Tibial artery (tissue), 4 donors: Measurements from ENCODE around the gene SRCIN1.

Source experiments
- DNase-seq, 2 donors: peaks; one replicate each; pipeline ENCODE4 v3.0.0-alpha.2; 2019
- H3K27ac ChIP-seq, 2 donors: fragments of 200-600 bp; sonication (generic) in 1 of 2; 1 replicate in 1 of 2; 2 replicates in 1 of 2; pipeline ENCODE4 v1.5.1; 2018 to 2019; ENCODE audit warnings: mild to moderate bottlenecking in 1 of 2
- H3K27me3 ChIP-seq, 2 donors: fragments of 200-600 bp; sonication (generic) in 1 of 2; one replicate each; pipeline versions ENCODE4 v1.5.1 to v1.6.0; 2016 to 2019
- H3K36me3 ChIP-seq, 3 donors: fragments of 200-600 bp; sonication (generic) in 2 of 3; one replicate each; pipeline ENCODE4 v1.5.1; 2016 to 2019; ENCODE audit warnings: mild to moderate bottlenecking in 2 of 3
- H3K4me1 ChIP-seq, 4 donors: fragments of 200-600 bp; sonication (generic) in 2 of 4; 1 replicate in 3 of 4; 2 replicates in 1 of 4; pipeline ENCODE4 v1.5.1; 2016 to 2019
- H3K4me3 ChIP-seq, 2 donors: fragments of 200-600 bp; sonication (generic) in 1 of 2; 1 replicate in 1 of 2; 2 replicates in 1 of 2; pipeline ENCODE4 v1.5.1; 2018 to 2019; ENCODE audit warnings: mild to moderate bottlenecking in 2 of 2
- H3K9me3 ChIP-seq, 3 donors: fragments of 200-600 bp; sonication (generic) in 1 of 3; one replicate each; pipeline ENCODE4 v1.5.1; 2016 to 2019
- intact Hi-C: fragments of 100-400 bp; cut with DNase I; formaldehyde crosslinking; loops from one replicate; pipeline ENCODE4 v1.15.0; 2023; ENCODE audit warnings: low total_unique reads
- TF ChIP-seq, protein P1 (sequence below), 2 experiments: fragments of 200-600 bp in 1 of 2; fragments of 450-650 bp in 1 of 2; IDR thresholded peaks; one replicate each; pipeline ENCODE4 v1.5.1; 2017 to 2019; ENCODE audit warnings: antibody characterized with exemption in 2 of 2, mild to moderate bottlenecking in 1 of 2, moderate library complexity in 1 of 2

The SRCIN1 gene

DNA sequence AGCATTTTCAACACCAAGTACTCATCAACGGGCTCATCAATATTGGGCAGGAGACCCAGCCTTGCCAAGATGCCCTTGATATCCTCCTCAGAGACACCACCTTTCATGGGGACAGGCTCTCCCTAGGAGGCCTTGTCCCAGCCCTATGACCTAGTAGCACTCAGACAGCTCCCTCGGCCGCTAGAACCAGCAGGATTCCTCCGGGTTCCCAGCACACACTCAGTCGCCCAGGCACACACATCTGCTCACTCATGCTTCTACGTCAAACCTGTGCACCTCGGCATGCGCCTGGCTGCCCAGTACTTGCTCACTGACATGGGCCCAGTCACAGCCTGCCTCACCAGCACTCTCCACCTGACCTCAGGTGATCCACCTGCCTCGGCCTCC lies 17.0 kb downstream of the SRCIN1 start:
- Histone ChIP-seq H3K27ac (no peak overlapping the region), H3K4me1 (peaks cover 0 to 23% (median 5%) of the 10 kb centered on the region in 4 donors), H3K4me3 (no peak overlapping the region), H3K27me3 (peaks cover 0 to 90% of the 10 kb centered on the region in 2 donors), H3K9me3 (no peaks in the 10 kb centered on the region), H3K36me3 (no peaks in the 10 kb centered on the region)
- intact Hi-C loops: no loop called here
- no peak for DNase-seq
- TF ChIP-seq, protein P1, sequence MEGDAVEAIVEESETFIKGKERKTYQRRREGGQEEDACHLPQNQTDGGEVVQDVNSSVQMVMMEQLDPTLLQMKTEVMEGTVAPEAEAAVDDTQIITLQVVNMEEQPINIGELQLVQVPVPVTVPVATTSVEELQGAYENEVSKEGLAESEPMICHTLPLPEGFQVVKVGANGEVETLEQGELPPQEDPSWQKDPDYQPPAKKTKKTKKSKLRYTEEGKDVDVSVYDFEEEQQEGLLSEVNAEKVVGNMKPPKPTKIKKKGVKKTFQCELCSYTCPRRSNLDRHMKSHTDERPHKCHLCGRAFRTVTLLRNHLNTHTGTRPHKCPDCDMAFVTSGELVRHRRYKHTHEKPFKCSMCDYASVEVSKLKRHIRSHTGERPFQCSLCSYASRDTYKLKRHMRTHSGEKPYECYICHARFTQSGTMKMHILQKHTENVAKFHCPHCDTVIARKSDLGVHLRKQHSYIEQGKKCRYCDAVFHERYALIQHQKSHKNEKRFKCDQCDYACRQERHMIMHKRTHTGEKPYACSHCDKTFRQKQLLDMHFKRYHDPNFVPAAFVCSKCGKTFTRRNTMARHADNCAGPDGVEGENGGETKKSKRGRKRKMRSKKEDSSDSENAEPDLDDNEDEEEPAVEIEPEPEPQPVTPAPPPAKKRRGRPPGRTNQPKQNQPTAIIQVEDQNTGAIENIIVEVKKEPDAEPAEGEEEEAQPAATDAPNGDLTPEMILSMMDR (IDR thresholded peaks at IDR 0.05): no peak

DNA sequence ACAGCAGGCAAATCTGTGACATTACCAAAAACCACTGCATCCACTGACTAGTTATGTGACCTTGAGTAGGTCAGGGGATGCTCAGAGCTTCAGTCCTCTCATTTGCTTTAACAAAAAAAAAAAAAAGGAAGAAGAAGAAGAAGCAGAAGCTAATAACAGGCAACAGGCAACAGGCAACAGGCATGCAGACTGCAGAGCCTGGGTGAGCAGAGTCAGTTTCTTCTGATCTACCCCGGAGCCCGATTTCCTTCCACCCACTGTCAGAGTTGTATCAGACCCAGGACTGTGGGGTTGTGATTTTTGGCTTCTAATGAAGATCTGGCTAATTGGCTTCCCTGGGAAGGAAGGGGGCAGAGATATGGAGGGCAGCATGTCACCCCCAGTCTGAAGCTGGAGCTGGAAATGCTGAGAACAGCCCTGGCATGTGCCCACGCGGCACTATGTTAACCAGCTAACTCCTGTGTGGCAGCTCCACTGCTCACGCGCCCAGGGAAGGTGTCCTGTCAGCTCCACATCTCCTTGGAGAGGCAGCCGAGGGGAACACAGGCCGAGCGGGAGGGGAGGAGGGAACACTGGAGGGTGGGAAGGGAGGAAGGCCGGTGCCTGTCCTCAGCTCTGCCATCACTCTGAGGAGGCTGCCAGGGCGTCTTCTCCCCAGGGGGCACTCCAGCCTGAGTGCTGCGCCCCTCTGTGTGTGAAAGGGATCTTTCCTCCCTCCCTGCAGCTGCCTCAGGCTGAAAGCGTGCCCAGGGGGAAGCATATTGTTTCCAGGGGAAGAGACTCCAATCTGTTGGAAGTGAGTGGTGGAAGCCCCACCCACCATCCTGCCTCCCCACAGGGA lies 17.6 kb downstream of the SRCIN1 start:
- TF ChIP-seq, protein P1 (IDR thresholded peaks at IDR 0.05): no peak
- peaks cover 0 to 25% (median 5%) of the 10 kb centered on the region in 4 donors for H3K4me1 ChIP-seq
- peaks cover 0 to 87% of the 10 kb centered on the region in 2 donors for H3K27me3 ChIP-seq
- no peak for DNase-seq
- intact Hi-C loops: no loop called here
- H3K36me3 ChIP-seq: no peaks in the 10 kb centered on the region
- no peaks in the 10 kb centered on the region for H3K9me3 ChIP-seq
- H3K4me3 ChIP-seq: no peak overlapping the region
- no peak overlapping the region for H3K27ac ChIP-seq

DNA sequence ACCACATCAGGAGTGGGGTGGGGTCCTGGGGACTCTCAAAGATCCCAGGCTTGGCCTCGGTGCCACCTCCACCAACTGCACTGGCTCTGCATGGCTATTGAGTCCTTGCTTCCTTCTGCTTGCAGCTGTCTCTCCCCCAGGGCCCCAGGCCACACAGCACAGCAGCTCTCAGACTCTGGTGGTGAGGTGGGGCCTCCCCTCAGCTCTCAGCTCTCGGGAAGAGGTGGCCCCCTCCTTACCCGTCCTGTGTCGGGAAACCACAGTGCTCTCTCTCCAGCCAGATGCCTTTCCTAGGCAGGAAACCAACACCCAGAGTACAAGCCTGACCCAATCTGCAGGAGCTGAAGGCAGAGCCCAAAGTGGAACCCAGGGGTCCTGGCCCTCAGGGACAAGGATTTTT lies 18.5 kb downstream of the SRCIN1 start:
- intact Hi-C loops: no loop called here
- H3K27ac ChIP-seq: no peak overlapping the region
- H3K27me3 ChIP-seq: peaks cover 0 to 87% of the 10 kb centered on the region in 2 donors
- TF ChIP-seq, protein P1 (IDR thresholded peaks at IDR 0.05): no peak
- no peak for DNase-seq
- H3K4me1 ChIP-seq: peaks cover 0 to 25% (median 5%) of the 10 kb centered on the region in 4 donors
- H3K4me3 ChIP-seq: no peak overlapping the region
- H3K9me3 ChIP-seq: no peaks in the 10 kb centered on the region
- H3K36me3 ChIP-seq: no peaks in the 10 kb centered on the region

DNA sequence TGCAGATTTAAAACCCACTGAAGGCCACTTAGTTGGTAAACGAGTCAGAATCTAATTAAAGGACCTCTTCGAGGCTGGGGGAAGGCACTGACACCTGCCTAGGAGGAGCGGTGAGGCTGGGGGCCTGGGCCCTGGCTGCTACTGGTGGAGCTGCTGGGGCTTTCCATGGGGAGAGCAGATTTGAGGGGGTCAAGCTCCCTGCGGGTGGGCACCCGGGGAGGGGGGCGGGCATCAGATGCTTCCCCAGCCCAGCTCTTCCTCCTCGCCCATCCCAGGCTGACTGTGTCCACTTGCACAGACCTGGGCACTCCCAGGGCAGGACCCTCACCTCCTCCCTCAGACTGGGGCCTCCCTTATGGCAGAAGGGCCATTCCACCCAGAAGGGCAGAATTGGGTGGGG lies 19.0 kb downstream of the SRCIN1 start:
- no peaks in the 10 kb centered on the region for H3K36me3 ChIP-seq
- H3K27ac ChIP-seq: no peak overlapping the region
- H3K4me1 ChIP-seq: peaks cover 0 to 21% (median 5%) of the 10 kb centered on the region in 4 donors
- H3K4me3 ChIP-seq: no peak overlapping the region
- no peak for DNase-seq
- intact Hi-C loops: no loop called here
- TF ChIP-seq, protein P1 (IDR thresholded peaks at IDR 0.05): no peak
- H3K9me3 ChIP-seq: no peaks in the 10 kb centered on the region
- H3K27me3 ChIP-seq: peaks cover 0 to 88% of the 10 kb centered on the region in 2 donors

DNA sequence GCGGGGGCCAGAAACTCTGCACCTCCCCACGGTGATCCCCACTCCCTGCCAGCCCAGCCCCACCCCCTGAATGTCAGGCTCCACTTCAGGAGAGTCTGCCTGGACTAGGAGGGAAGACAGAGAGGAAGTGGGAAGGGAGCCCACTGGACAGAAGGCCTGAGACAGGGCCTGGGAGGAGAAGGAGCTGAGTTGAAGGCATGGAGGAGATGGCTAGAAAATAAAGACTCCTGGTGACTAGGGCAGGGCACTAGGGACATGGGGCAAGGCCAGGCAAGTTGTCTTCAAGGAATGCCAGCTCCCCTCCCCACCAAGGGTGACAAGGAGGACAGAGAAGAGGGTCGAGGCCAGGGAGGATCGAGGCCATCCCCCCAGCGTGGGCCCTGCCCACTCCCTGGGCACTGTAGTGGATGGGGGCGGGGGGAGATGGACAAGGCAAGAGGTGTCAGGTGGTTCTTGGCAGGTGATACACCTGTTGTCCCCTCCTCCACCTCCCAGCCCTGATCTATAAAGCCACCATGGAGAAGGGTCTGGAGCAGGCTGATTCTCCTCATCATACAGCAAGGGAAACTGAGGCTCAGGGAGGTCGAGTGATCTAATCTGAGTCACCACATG lies 19.7 kb downstream of the SRCIN1 start:
- no peaks in the 10 kb centered on the region for H3K36me3 ChIP-seq
- peaks cover 0 to 16% (median 5%) of the 10 kb centered on the region in 4 donors for H3K4me1 ChIP-seq
- H3K27ac ChIP-seq: no peak overlapping the region
- H3K9me3 ChIP-seq: no peaks in the 10 kb centered on the region
- intact Hi-C loops: no loop called here
- peaks cover 0 to 91% of the 10 kb centered on the region in 2 donors for H3K27me3 ChIP-seq
- TF ChIP-seq, protein P1 (IDR thresholded peaks at IDR 0.05): no peak
- DNase-seq: no peak
- H3K4me3 ChIP-seq: no peak overlapping the region
